AG09309 (cell line): Measurements from ENCODE around the gene PRKD1.

Experiments
- DNase-seq: peaks from one replicate; pipeline ENCODE4 v3.0.0-alpha.2; 2010; ENCODE audit warnings: low read depth
- H3K4me3 ChIP-seq: 2 replicates; pipeline ENCODE4 v1.5.1; 2011; ENCODE audit warnings: mild to moderate bottlenecking, low read depth, low read length, moderate library complexity; ENCODE audit not compliant: control insufficient read depth
- TF ChIP-seq, protein P1 (sequence below): IDR thresholded peaks from 2 replicates; pipeline ENCODE4 v1.5.1; 2011; ENCODE audit warnings: mild to moderate bottlenecking, low read depth, low read length, inconsistent platforms; ENCODE audit not compliant: insufficient read depth, control insufficient read depth; ENCODE audit errors: missing control alignments

PRKD1 gene

DNA sequence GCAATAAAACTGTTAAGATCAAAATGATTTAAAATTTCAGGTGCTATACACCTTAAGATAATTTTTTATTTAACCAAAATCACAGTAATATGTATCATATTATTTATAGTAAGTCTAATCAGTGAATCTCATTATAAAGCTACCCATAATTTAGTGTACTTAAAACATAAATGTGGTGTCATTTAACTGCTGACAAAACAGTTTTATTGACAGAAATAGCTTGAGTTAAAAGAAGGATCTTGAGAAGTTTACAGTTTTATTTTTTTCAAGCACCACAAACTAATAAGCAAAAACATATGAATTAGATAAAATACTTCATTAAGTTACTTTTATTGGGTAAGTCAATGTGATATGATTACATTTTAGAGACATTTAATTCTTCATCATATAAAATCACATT, 400.4 kb downstream of the PRKD1 start:
- TF ChIP-seq, protein P1, sequence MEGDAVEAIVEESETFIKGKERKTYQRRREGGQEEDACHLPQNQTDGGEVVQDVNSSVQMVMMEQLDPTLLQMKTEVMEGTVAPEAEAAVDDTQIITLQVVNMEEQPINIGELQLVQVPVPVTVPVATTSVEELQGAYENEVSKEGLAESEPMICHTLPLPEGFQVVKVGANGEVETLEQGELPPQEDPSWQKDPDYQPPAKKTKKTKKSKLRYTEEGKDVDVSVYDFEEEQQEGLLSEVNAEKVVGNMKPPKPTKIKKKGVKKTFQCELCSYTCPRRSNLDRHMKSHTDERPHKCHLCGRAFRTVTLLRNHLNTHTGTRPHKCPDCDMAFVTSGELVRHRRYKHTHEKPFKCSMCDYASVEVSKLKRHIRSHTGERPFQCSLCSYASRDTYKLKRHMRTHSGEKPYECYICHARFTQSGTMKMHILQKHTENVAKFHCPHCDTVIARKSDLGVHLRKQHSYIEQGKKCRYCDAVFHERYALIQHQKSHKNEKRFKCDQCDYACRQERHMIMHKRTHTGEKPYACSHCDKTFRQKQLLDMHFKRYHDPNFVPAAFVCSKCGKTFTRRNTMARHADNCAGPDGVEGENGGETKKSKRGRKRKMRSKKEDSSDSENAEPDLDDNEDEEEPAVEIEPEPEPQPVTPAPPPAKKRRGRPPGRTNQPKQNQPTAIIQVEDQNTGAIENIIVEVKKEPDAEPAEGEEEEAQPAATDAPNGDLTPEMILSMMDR: no peak
- no peak for DNase-seq
- no peak overlapping the region for H3K4me3 ChIP-seq
